ENCODE measurements around the gene TMEM200A.

DNA sequence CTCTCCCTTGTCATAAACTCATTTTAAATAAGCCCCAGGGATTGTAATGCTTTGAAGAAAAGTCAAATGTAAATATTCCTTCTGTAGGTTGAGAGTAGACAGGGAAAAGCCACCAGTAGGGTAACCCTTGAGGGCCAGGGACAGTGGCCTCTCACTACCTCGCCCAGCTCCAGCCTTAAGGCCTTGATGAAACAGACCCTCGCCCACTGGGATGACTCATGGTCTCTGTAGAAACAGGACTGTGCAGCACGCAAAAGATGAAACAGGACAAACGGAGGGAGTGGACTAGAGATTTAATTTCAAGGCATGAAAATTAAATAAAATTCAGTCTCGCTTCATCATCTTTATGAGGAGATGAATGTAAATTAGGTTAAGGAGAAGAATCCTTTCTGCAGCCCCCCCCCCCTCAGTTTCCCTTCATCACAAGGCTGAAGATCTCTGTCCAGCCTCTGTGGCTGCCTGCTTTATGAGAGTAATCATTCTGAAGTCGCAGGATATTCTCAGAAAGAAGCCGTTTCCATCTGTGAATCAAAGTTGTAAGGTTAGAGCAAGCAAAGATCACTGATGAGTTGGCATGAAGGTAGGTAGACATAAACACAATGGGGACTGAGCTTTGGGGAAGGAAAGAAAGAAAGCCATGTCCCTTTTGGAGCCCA lies 60.4 kb downstream of the TMEM200A start:
- TF ChIP-seq, protein P1, sequence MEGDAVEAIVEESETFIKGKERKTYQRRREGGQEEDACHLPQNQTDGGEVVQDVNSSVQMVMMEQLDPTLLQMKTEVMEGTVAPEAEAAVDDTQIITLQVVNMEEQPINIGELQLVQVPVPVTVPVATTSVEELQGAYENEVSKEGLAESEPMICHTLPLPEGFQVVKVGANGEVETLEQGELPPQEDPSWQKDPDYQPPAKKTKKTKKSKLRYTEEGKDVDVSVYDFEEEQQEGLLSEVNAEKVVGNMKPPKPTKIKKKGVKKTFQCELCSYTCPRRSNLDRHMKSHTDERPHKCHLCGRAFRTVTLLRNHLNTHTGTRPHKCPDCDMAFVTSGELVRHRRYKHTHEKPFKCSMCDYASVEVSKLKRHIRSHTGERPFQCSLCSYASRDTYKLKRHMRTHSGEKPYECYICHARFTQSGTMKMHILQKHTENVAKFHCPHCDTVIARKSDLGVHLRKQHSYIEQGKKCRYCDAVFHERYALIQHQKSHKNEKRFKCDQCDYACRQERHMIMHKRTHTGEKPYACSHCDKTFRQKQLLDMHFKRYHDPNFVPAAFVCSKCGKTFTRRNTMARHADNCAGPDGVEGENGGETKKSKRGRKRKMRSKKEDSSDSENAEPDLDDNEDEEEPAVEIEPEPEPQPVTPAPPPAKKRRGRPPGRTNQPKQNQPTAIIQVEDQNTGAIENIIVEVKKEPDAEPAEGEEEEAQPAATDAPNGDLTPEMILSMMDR (IDR thresholded peaks at IDR 0.05): no peak
- TF ChIP-seq POLR2A (IDR thresholded peaks at IDR 0.05) (no peak), POLR2AphosphoS5 (IDR thresholded peaks at IDR 0.05) (no peak), EP300 (IDR thresholded peaks at IDR 0.05) (no peak)

Measured in upper lobe of left lung (tissue), 4 donors.